ENCODE measurements around the gene TNFRSF25.
A peak's percentile ranks its signal among the peaks of the same experiment; 100 is the strongest.
"Not testable (repeated sequence)": the region's sequence is repeated elsewhere in the genome, so short reads cannot be mapped to it uniquely, and the experiment has no call there.

TNFRSF25 gene

GRCh38 chr1:6500544-6501278, 34.7 kb upstream of the TNFRSF25 start:
- no peak for DNase-seq

DNA sequence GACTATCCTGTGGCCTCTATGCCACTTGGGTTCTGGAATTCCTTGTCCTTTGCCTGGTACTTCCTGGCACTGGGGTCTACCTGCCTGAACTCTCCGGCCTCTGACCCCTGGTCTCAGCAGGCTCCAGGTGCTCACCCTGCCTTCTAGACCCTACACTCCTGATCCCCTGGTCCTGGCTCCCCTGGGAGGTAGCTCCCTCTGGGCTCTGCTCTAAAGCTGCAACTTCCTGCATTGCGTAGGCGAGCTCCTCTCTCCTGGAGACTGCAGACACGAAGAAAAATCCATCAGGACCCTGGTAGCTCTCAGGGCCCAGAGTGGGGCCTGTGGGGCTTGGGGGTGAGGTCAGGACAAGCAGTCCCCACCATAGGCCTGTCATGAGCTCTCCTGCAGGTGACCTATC, 33.3 kb upstream of the TNFRSF25 start:
- DNase-seq = no peak

- no peak for DNase-seq
Observed at GRCh38 chr1:6498576-6499111, 32.7 kb upstream of the TNFRSF25 start.

DNA sequence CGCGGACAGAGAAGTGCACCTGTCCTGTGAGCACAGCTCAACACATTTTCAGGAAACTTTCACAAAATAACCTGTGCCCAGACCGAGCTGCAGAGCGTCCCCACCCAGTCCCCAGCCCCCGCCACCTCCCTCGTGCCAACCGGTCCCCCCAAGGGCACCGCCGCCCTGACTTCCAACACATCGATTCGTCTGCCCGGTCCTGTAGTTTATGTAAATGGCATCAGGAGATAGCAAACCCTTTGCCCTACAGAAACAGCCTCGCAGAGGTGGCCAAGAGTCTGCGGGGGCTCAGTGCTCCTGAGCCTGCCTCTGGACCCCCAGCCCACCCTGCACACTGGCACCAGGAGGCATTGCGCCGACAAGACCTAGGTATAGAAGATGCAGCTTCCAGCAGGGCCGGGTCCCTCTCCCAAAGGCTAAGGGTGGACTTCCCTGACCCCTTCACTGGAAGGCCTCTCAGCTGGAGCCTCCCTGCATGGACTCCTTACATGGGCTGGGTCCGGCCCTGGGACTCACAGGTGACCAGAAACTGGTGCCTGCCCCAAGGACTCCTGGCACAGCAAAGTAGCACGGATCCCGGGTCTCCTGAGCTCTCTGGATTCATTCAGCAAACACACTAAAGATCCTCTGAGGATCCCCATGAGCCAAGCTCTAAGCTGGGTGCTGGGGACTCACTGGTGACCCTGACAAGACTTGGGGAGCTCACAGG, 32.0 kb upstream of the TNFRSF25 start:
- DNase-seq = no peak

DNA sequence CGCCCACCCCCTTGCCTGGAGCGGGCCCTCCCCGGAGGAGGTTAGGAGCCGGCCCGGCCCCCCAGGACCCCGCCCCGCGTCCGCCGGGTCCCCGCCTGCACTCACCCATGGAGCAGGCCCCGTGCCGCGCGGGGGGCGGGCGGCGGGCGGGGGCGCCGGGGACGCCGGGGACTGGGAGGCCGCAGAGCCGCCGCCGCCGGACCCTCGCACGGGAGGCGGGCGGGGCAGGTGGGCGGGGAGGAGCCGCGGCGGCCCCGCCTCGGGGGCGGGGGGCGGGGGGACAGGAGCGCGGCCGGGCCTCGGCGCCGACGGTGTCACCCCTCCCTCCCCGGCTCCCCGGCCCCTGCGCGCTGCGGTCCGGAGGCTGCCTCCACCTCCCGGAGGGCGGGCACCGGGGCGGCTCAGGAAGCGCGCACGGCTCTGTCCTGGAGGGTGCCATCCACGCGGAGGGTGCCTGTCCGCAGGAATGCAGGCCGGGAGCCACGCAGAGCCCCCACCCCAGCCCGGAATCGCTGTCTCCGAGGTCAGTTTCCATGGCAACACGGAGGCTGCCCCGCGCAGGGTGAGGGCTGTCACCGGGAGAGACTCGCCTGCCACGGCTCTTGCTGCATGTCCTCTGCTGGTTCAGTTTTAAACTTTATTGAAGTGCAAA, 31.4 kb upstream of the TNFRSF25 start:
- peak; percentile 40 for DNase-seq

GRCh38 chr1:6496890-6497214, 30.9 kb upstream of the TNFRSF25 start:
- DNase-seq = no peak

GRCh38 chr1:6496365-6496721, 30.4 kb upstream of the TNFRSF25 start:
- no peak for DNase-seq

DNA sequence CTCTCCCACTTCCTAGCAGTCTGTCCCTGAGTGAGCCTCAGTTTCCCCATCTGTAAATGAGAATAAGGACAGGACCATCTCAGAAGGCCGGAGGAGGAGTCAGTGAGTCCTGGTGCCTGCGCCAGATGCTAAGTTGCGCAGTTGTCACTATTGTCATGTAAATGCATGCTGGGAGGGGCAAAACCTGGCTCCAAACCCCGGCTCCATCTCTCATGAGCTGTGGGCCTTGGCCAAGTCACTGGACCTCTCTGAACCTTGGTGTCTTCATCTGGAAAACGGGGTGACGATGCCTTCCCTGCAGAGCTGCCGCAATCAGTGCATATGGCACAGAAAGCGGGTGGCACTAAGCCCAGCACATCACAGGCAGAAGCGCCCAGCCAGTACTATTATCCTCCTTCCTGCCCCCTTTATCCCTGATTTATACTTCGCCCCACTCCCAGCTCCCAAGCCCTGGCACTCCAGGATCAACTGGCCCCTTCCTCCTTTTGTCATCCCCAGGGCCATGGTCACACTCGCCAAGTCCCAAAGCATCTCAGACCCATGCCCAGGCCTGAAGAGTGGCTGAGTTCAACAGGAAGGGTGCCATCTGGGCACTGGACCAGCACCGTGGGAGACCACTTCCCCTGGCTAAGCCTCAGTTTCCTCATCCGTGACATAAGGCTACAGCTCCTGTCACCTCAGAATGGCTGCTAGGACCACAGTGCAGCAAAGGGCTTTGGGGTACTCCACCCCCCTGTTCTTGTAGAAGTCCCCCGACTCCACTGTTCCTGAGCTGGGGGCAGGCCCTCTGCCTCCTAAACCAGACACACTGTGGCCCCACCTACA, 29.8 kb upstream of the TNFRSF25 start:
- DNase-seq = no peak

- DNase-seq = no peak
Observed at GRCh38 chr1:6495041-6495441, 29.1 kb upstream of the TNFRSF25 start.

GRCh38 chr1:6494627-6495026, 28.7 kb upstream of the TNFRSF25 start:
- DNase-seq = no peak

- not testable (repeated sequence) for DNase-seq
Observed at GRCh38 chr1:6493834-6494223, 27.9 kb upstream of the TNFRSF25 start.

DNA sequence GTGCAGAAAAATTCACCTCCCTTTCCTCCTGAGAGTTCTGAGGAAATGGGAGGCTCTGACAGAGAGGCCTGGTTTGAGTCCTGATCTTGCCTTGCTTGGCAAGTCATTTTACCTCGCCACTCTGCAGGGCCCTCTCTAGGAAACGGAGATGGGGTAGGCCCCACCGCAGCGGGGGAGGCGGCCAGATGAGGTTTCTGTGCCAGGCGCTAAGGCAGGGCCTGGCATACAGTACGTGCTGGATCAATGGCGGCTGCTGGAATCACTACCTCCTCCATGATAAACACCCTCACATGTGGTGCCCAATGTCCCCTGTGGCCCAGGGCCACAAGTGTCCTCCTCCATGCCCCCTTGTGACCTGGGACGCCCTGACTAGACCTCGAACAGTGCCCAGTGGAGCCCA, 26.0 kb upstream of the TNFRSF25 start:
- no peak for DNase-seq

GRCh38 chr1:6491480-6491962, 25.5 kb upstream of the TNFRSF25 start, which contains the start of gene PLEKHG5:
TSS of gene PLEKHG5 (minus strand) at chr1:6491667. CDS start at chr1:6477571, 14,096 bp downstream.
- DNase-seq = no peak

GRCh38 chr1:6491081-6491449, 25.1 kb upstream of the TNFRSF25 start:
- no peak for DNase-seq

DNA sequence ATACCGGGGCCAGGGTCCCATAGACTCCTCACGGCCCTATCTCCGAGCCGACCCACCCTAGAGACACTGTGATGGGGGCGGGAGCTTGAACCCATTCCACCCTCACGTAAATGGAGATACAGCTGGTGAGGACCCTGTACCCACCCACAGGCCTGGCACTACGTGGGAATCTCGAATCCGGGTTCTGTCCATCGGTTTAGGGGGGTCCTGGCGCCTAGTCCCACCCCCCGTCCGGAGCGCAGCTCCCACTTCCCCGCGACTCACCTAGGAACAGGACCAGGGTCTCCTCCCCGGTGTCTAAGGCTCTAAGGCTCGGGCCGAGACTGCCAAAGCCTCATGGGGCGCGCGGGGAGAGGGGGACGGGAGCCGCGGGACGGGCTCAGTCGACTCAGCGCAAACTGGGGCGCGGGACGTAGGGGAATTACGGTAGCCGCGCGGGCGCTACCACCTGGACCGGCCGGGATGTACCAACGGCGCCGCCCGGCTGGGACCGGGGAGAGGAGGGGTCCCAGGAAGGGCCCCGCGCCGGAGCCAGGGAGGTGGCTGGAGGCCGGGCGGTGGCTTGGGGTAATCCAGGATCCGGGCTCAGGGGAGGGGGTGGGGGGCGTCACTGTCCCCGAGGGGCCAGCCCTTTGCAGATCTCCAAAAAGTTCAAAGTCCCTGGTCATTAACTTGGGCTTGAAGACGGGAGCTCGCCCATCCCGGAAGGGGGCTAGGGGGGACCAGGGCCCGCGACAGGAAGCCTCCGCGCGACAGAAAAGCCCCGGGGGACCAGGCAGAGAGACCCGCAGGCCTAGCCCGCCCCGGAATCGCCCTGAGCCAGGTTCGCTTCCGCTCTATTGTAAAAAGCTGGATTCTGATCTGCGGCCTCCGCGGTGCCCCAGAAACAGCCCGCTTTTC, 24.5 kb upstream of the TNFRSF25 start:
- peak; percentile 29 for DNase-seq

GRCh38 chr1:6489799-6490180, 23.8 kb upstream of the TNFRSF25 start:
- DNase-seq = peak; percentile 72

DNA sequence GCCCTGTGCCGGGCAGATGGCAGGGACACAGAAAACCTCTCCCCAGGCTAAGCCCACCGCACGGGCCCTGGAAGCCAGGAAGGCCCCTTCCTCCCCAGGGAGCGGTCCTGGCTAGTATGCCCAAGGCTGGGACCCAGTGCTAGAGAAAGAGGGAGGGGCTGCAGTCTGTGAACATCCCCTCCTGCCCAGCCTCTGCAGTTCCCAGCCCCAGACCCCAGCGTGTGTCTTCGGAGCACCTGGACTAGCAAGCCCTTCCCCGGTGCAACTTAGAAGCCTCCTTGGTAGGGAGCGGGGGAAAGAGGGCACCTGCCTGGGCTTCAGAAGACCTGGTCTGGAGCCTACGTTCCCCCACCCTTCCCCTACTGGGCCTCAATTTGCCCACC, 23.4 kb upstream of the TNFRSF25 start:
- DNase-seq = no peak

GRCh38 chr1:6488602-6489382, 22.8 kb upstream of the TNFRSF25 start:
- no peak for DNase-seq

- DNase-seq = no peak
Observed at GRCh38 chr1:6487804-6488484, 22.0 kb upstream of the TNFRSF25 start.

- DNase-seq = peak; percentile 75
Observed at GRCh38 chr1:6486433-6487011, 20.5 kb upstream of the TNFRSF25 start.
